Peyer's patch (tissue), 4 donors: ENCODE measurements around the gene IL5RA.

Experiments
- CTCF ChIP-seq, 6 experiments: fragments of 450-650 bp in 4 of 6; fragments of 200-600 bp in 2 of 6; sonication (generic) in 1 of 6; IDR thresholded peaks; one replicate each; pipeline ENCODE4 v1.5.1; 2017 to 2019; ENCODE audit warnings: antibody characterized with exemption in 6 of 6, mild to moderate bottlenecking in 3 of 6, moderate library complexity in 1 of 6
- POLR2A ChIP-seq, 2 donors: fragments of 450-650 bp; IDR thresholded peaks; one replicate each; pipeline ENCODE4 v1.5.1; 2017; ENCODE audit warnings: antibody characterized with exemption in 2 of 2, mild to moderate bottlenecking in 2 of 2, moderate library complexity in 2 of 2

- TF ChIP-seq CTCF (IDR thresholded peaks at IDR 0.05) (no peak), POLR2A (IDR thresholded peaks at IDR 0.05) (no peak)
Observed at GRCh38 chr3:3082234-3082924, 27.8 kb downstream of the IL5RA start.
